Epithelial cell of proximal tubule (primary cell): ENCODE measurements around the gene PRLH. TPM values are rescaled to one million over a fixed set of nuclear protein-coding genes. Genes with fewer than 3 reads are reported as not detected.

Source experiments
- DNase-seq: peaks from one replicate; pipeline ENCODE4 v3.0.0-alpha.2; 2011; ENCODE audit warnings: low read depth
- H3K4me3 ChIP-seq: 2 replicates; pipeline ENCODE4 v1.5.1; 2011; ENCODE audit warnings: low read depth, mild to moderate bottlenecking, low read length
- total RNA-seq: library from RNA; depleted of rRNA; stranded (reverse); fragments of >200 nt; gene quantifications from 2 replicates; pipeline ENCODE4 v1.2.3, GENCODE V29; 2015
- TF ChIP-seq, protein P1 (sequence below): conservative IDR thresholded peaks from 2 replicates; pipeline ENCODE4 v1.5.1; 2012; ENCODE audit warnings: low read depth, mild to moderate bottlenecking, low read length

Gene PRLH
- total RNA-seq, 1 donor from 2014 or later = not detected

DNA sequence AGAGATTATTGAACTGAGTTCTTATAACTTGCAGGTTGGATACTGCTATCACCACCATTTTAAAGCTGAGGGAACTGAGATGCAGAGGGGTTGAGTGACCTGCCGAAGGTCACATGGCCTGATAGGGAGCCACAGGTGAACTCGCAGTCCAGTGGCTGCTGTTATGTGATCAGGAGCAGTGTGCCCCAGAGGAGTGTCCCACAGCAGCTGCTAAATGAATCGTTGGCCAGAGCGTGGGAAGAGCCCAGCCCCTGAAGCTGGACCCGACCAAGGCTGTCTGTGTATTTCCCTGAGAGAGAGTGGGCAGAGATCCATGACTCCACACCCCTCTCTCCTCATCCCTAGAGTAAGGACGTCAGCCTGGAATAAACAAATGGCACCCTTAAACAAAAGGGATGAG is 26.7 kb upstream of the PRLH start:
- TF ChIP-seq, protein P1, sequence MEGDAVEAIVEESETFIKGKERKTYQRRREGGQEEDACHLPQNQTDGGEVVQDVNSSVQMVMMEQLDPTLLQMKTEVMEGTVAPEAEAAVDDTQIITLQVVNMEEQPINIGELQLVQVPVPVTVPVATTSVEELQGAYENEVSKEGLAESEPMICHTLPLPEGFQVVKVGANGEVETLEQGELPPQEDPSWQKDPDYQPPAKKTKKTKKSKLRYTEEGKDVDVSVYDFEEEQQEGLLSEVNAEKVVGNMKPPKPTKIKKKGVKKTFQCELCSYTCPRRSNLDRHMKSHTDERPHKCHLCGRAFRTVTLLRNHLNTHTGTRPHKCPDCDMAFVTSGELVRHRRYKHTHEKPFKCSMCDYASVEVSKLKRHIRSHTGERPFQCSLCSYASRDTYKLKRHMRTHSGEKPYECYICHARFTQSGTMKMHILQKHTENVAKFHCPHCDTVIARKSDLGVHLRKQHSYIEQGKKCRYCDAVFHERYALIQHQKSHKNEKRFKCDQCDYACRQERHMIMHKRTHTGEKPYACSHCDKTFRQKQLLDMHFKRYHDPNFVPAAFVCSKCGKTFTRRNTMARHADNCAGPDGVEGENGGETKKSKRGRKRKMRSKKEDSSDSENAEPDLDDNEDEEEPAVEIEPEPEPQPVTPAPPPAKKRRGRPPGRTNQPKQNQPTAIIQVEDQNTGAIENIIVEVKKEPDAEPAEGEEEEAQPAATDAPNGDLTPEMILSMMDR = no peak
- DNase-seq = no peak
- no peak overlapping the region for H3K4me3 ChIP-seq

DNA sequence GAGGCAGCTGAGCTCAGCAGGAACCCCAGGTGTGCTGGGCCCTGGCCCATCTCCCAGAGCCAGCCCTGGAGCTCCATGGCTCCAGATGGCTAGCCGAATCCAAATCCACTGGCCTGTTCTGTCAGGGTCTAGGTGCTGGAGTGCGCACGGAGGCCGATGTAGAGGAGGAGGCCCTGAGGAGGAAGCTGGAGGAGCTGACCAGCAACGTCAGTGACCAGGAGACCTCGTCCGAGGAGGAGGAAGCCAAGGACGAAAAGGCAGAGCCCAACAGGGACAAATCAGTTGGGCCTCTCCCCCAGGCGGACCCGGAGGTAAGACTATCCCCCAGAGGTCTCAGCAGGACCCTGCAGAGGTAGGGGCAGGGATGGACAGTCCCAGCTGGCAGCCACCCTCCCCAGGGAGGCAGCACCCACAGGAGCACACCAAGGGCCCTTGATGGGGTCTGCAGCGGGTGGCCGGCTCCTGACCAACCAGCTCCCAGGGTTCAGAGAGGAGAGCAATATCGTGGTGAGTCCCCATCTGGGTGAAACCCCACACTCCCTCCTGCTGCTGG is 26.1 kb upstream of the PRLH start:
- no peak overlapping the region for H3K4me3 ChIP-seq
- DNase-seq = no peak
- TF ChIP-seq, protein P1 = no peak

DNA sequence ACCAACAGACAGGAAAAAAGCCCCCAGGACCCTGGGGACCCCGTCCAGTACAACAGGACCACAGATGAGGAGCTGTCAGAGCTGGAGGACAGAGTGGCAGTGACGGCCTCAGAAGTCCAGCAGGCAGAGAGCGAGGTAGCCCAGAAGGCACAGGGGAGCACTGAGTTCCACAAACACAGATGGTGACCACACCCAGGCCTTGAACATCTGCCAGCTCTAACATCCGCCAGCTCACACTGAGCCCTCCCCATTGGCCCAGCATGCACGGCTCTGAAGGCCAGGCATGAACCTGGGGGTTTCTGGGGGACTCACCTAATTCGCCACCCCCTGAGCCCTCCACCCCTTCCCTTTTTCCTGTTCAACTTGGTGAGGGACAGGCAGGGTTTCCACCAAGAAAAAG is 25.6 kb upstream of the PRLH start:
- H3K4me3 ChIP-seq = no peak overlapping the region
- DNase-seq = no peak
- TF ChIP-seq, protein P1 = no peak

DNA sequence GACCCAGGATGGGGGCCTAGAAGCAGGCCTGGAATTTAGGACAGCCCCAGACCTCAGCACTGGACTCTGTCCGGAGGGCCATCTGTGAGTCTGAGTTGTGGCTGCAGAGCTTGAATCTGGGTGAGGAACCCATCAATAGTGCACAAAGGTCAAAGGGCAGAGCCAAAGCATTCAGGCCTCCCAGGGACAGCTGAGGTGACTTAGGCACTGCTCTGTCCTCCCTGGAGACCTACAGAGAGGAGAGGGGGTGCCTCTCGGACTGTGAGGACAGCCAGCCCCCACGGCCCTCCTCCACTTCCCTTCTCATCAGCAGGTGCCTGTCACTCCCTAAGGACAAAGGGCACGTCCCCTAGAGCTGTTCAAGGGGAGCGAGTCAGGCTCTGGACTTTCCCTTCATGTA is 25.1 kb upstream of the PRLH start:
- H3K4me3 ChIP-seq = no peak overlapping the region
- DNase-seq = no peak
- TF ChIP-seq, protein P1 = no peak

DNA sequence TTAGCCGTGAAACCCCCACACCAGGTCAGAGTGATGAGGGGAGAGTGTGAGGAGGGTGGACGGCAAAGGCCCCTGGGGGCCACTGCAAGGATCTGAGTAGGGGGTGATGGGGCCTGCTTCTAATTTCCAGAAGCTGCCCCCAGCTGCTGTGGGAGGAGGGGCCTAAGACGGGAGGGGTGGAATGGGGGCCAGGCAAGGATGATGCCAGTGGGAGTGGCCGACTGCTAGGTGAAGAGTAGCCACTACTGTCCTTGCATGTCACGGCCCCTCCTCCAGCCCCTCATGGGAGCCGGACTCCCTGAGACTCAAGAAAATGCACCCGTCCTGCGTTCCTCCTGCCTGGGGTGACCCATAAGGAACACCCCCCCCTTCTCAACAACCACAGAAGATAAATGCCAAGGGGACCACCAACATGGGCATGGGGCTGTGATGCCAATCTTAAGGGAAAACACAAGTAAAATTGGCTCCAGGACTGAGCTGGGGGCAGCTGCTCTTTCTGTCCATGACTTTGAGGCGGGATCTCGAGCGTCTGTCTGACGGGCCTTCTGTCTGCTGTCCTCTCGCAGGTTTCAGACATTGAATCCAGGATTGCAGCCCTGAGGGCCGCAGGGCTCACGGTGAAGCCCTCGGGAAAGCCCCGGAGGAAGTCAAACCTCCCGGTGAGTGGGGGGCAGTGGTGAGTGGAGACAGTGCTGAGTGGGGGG is 24.2 kb upstream of the PRLH start:
- H3K4me3 ChIP-seq = no peak overlapping the region
- TF ChIP-seq, protein P1 = no peak
- no peak for DNase-seq

DNA sequence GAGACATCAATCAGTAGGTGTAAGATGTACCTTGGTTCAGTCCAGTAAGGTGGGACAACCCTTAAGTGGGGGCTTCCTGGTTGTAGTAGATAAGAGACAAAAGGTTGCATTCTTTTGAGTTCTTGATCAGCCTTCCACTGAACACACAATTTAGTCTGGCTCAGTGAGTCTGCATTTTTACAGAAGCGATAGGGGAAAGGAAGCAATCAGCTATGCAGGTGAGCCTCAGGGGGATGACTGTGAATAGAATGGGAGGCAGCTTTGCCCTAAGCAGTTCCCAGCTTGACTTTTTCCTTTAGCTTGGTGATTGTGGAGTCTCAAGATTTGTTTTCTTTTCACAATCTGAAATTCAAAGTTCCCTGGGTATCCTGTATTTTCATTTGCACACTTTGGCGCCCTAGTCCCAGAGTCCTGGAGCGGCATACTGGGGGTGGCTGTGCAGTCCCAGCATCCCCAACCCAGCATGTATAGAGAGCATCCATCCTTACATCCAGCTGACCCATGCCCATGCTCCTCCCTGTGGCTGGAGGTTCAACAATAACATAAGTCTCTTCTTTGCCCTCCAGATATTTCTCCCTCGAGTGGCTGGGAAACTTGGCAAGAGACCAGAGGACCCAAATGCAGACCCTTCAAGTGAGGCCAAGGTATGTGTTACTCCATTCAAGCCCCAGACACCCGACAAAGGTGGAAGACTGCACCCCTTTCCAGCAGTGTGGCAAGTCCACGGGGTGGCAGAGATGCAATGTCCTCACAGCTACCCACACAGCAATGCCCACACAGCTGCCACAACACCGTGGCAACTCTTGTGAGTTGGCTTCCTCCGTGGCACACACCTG is 20.1 kb upstream of the PRLH start:
- no peak overlapping the region for H3K4me3 ChIP-seq
- no peak for DNase-seq
- TF ChIP-seq, protein P1 = no peak
